HFF-Myc (cell line): ENCODE results near the gene CEND1.
A peak's percentile ranks its signal among the peaks of the same experiment; 100 is the strongest.

Experiments
- DNase-seq: peaks from one replicate; pipeline ENCODE4 v3.0.0-alpha.2; 2011; ENCODE audit warnings: low read depth; ENCODE audit errors: extremely low read depth
- H3K4me3 ChIP-seq: replicated peaks from 2 replicates; pipeline ENCODE4 v1.5.1; 2011; ENCODE audit warnings: low read depth, mild to moderate bottlenecking, control low read depth, low read length
- CTCF ChIP-seq: IDR thresholded peaks from 2 replicates; pipeline ENCODE4 v1.5.1; 2012; ENCODE audit warnings: mild to moderate bottlenecking, low read depth, low read length, control low read depth; ENCODE audit errors: missing control alignments

The CEND1 gene

GRCh38 chr11:836274-836673 lies 46.4 kb upstream of the CEND1 start:
- TF ChIP-seq CTCF, result no peak
- H3K4me3 ChIP-seq, result no peak overlapping the region
- no peak for DNase-seq

- peak overlapping the region; percentile 72 for H3K4me3 ChIP-seq
- DNase-seq, result no peak
- no peak for TF ChIP-seq CTCF
Observed at GRCh38 chr11:834371-835316, 44.8 kb upstream of the CEND1 start.

- H3K4me3 ChIP-seq, result peak overlapping the region; percentile 72
- TF ChIP-seq CTCF, result no peak
- DNase-seq, result no peak
Observed at GRCh38 chr11:833849-834311, 44.0 kb upstream of the CEND1 start.

- TF ChIP-seq CTCF, result no peak
- H3K4me3 ChIP-seq, result peak overlapping the region; percentile 72
- DNase-seq, result no peak
Observed at GRCh38 chr11:833114-833791, 43.4 kb upstream of the CEND1 start.

- DNase-seq, result no peak
- no peak for TF ChIP-seq CTCF
Observed at GRCh38 chr11:832529-833113, 42.7 kb upstream of the CEND1 start, which contains the start of gene CD151. Gene CD151, plus strand, starts transcription at chr11:832952. Its CDS starts 3,118 bp downstream, at chr11:836070.

GRCh38 chr11:831961-832528 lies 42.2 kb upstream of the CEND1 start:
- peak overlapping the region; percentile 43 for H3K4me3 ChIP-seq
- no peak for TF ChIP-seq CTCF
- DNase-seq, result no peak

More at GRCh38 chr11:832529-833113, 42.7 kb upstream of the CEND1 start, which contains the start of gene CD151:
- H3K4me3 ChIP-seq, result peak within 1 kb of the TSS; percentile 72
